ENCODE measurements around the gene PNPLA7. TPM values are rescaled to one million over a fixed set of nuclear protein-coding genes. Genes with fewer than 3 reads are reported as not detected.
A peak's percentile ranks its signal among the peaks of the same experiment; 100 is the strongest.

PNPLA7 gene
- total and polyA plus RNA-seq, 2 of the 13 experiments (the other 11 are each of a cell fraction or from before 2014, with no cell fraction given), result 0.42 to 1.5 TPM

DNA sequence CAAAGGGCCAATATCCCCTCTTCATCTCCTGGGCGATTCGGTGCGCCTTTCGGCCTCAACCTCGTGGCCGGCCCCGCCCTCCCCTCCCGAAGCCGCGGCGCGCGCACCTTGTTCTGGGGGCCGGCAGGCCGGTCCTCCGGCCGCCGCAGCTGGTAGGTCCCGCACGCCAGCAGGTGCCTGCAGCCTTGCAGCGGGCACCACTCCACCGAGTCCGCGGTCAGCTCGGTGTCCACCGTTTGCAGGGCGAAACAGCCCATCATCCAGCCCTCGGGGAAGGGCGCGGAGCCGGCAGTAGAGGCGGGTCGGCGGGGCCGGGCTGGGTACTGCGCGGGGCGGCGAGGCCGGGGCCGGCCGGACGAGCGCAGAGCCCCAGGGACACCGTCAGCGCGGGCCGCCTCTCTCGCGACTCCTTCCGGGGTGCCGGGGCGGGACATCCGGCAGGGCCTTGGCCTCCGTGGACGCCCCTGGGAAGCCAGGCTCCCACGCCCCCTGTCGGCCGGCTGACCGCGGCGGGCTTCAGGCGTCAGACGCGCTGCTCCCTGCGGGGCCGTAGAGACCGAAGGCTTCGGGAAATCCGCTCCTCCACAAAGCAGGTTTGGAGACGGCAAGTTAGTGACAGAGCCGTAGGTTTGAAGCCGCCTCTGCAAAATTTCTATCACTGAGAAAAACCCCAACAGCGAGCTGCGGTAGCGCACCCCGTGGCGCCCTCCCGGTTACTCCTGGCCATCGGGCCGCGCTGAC, 28.5 kb upstream of the PNPLA7 start, which contains the start of gene DPH7 (continued):
- TF ChIP-seq BCL6 (CRISPR knock-in tag; IDR thresholded peaks at IDR 0.05) (peak; percentile 29; the same call in 1 of the 2 replicates), ZMAT3 (CRISPR knock-in tag; conservative IDR thresholded peaks at IDR 0.05) (peak; percentile 24; the same call in 1 of the 2 replicates), ZNF782 (CRISPR knock-in tag; IDR thresholded peaks at IDR 0.05; ENCODE audit: borderline replicate concordance) (no peak), SSRP1 (CRISPR knock-in tag; IDR thresholded peaks at IDR 0.05) (no peak), ZC3H13 (CRISPR knock-in tag; IDR thresholded peaks at IDR 0.05) (peak; percentile 93), SALL2 (CRISPR knock-in tag; IDR thresholded peaks at IDR 0.05) (peak; percentile 79; the same call in 1 of the 2 replicates), CC2D1A (CRISPR knock-in tag; IDR thresholded peaks at IDR 0.05) (no peak), YEATS2 (CRISPR knock-in tag; IDR thresholded peaks at IDR 0.05; ENCODE audit: borderline replicate concordance) (peak; percentile 90), ZNF431 (CRISPR knock-in tag; IDR thresholded peaks at IDR 0.05; ENCODE audit: borderline replicate concordance, low read depth) (peak; percentile 85), ZNF17 (CRISPR knock-in tag; IDR thresholded peaks at IDR 0.05) (no peak)
- TF ChIP-seq, protein P1, sequence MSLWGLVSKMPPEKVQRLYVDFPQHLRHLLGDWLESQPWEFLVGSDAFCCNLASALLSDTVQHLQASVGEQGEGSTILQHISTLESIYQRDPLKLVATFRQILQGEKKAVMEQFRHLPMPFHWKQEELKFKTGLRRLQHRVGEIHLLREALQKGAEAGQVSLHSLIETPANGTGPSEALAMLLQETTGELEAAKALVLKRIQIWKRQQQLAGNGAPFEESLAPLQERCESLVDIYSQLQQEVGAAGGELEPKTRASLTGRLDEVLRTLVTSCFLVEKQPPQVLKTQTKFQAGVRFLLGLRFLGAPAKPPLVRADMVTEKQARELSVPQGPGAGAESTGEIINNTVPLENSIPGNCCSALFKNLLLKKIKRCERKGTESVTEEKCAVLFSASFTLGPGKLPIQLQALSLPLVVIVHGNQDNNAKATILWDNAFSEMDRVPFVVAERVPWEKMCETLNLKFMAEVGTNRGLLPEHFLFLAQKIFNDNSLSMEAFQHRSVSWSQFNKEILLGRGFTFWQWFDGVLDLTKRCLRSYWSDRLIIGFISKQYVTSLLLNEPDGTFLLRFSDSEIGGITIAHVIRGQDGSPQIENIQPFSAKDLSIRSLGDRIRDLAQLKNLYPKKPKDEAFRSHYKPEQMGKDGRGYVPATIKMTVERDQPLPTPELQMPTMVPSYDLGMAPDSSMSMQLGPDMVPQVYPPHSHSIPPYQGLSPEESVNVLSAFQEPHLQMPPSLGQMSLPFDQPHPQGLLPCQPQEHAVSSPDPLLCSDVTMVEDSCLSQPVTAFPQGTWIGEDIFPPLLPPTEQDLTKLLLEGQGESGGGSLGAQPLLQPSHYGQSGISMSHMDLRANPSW (CRISPR knock-in tag; IDR thresholded peaks at IDR 0.05; ENCODE audit: borderline replicate concordance), result no peak; the same call in 1 of the 2 replicates
- TF ChIP-seq, protein P2, sequence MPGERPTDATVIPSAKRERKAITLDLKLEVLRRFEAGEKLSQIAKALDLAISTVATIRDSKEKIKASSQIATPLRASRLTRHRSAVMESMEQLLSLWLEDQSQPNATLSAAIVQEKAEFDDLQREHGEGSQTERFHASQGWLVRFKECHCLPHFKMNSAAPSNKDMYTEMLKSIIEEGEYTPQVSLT (CRISPR knock-in tag; IDR thresholded peaks at IDR 0.05; ENCODE audit: borderline replicate concordance, low read depth), result no peak
- TF ChIP-seq, protein P3, sequence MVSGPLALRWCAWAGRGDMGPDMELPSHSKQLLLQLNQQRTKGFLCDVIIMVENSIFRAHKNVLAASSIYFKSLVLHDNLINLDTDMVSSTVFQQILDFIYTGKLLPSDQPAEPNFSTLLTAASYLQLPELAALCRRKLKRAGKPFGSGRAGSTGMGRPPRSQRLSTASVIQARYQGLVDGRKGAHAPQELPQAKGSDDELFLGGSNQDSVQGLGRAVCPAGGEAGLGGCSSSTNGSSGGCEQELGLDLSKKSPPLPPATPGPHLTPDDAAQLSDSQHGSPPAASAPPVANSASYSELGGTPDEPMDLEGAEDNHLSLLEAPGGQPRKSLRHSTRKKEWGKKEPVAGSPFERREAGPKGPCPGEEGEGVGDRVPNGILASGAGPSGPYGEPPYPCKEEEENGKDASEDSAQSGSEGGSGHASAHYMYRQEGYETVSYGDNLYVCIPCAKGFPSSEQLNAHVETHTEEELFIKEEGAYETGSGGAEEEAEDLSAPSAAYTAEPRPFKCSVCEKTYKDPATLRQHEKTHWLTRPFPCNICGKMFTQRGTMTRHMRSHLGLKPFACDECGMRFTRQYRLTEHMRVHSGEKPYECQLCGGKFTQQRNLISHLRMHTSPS (CRISPR knock-in tag; IDR thresholded peaks at IDR 0.05; ENCODE audit: low read depth), result no peak
- TF ChIP-seq, protein P4, sequence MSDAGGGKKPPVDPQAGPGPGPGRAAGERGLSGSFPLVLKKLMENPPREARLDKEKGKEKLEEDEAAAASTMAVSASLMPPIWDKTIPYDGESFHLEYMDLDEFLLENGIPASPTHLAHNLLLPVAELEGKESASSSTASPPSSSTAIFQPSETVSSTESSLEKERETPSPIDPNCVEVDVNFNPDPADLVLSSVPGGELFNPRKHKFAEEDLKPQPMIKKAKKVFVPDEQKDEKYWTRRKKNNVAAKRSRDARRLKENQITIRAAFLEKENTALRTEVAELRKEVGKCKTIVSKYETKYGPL (CRISPR knock-in tag; IDR thresholded peaks at IDR 0.05), result no peak
- TF ChIP-seq, protein P5, sequence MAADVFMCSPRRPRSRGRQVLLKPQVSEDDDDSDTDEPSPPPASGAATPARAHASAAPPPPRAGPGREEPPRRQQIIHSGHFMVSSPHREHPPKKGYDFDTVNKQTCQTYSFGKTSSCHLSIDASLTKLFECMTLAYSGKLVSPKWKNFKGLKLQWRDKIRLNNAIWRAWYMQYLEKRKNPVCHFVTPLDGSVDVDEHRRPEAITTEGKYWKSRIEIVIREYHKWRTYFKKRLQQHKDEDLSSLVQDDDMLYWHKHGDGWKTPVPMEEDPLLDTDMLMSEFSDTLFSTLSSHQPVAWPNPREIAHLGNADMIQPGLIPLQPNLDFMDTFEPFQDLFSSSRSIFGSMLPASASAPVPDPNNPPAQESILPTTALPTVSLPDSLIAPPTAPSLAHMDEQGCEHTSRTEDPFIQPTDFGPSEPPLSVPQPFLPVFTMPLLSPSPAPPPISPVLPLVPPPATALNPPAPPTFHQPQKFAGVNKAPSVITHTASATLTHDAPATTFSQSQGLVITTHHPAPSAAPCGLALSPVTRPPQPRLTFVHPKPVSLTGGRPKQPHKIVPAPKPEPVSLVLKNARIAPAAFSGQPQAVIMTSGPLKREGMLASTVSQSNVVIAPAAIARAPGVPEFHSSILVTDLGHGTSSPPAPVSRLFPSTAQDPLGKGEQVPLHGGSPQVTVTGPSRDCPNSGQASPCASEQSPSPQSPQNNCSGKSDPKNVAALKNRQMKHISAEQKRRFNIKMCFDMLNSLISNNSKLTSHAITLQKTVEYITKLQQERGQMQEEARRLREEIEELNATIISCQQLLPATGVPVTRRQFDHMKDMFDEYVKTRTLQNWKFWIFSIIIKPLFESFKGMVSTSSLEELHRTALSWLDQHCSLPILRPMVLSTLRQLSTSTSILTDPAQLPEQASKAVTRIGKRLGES (CRISPR knock-in tag; IDR thresholded peaks at IDR 0.05; ENCODE audit: borderline replicate concordance), result peak; percentile 36; the same call in 1 of the 2 replicates
- TF ChIP-seq, protein P6, sequence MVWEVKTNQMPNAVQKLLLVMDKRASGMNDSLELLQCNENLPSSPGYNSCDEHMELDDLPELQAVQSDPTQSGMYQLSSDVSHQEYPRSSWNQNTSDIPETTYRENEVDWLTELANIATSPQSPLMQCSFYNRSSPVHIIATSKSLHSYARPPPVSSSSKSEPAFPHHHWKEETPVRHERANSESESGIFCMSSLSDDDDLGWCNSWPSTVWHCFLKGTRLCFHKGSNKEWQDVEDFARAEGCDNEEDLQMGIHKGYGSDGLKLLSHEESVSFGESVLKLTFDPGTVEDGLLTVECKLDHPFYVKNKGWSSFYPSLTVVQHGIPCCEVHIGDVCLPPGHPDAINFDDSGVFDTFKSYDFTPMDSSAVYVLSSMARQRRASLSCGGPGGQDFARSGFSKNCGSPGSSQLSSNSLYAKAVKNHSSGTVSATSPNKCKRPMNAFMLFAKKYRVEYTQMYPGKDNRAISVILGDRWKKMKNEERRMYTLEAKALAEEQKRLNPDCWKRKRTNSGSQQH (CRISPR knock-in tag; IDR thresholded peaks at IDR 0.05; ENCODE audit: low read depth), result no peak; the same call in 1 of the 2 replicates

Data from HepG2 (cell line).